WTC11 (cell line): ENCODE measurements around the gene AGO3. TPM values are rescaled to one million over a fixed set of nuclear protein-coding genes. Genes with fewer than 3 reads are reported as not detected.

ENCODE experiments used
- ATAC-seq: fragments of 200-7000 bp; cut with Tn5 transposase; 2 replicates; pipeline ENCODE4 v1.10.0; 2021; ENCODE audit warnings: mild to moderate bottlenecking, moderate library complexity
- CTCF ChIA-PET: fragments of 300-600 bp; sonication (Branson Sonifier 250); formaldehyde crosslinking; loops from one replicate; lab custom pipeline; 2021; ENCODE audit warnings: antibody characterized with exemption; lab: Charles Lee
- POLR2A ChIA-PET: fragments of 350-600 bp; sonication (Branson Sonifier 250); formaldehyde crosslinking; loops from one replicate; lab custom pipeline; 2021; ENCODE audit warnings: antibody characterized with exemption; lab: Charles Lee
- DNase-seq: peaks from one replicate; pipeline ENCODE4 v3.0.0; 2021; ENCODE audit warnings: low spot score
- H3K27ac Mint-ChIP-seq: 2 replicates; pipeline ENCODE4 v1.8.0; 2021; ENCODE audit warnings: mixed read lengths
- H3K27me3 Mint-ChIP-seq: 2 replicates; pipeline ENCODE4 v1.8.0; 2021; ENCODE audit warnings: low read depth, mild to moderate bottlenecking, moderate library complexity, mixed read lengths
- H3K36me3 Mint-ChIP-seq: 2 replicates; pipeline ENCODE4 v1.8.0; 2021; ENCODE audit warnings: mixed read lengths
- H3K4me1 Mint-ChIP-seq: 2 replicates; pipeline ENCODE4 v1.8.0; 2022; ENCODE audit warnings: mixed read lengths
- H3K4me3 Mint-ChIP-seq: 2 replicates; pipeline ENCODE4 v1.8.0; 2021; ENCODE audit warnings: mild to moderate bottlenecking, moderate library complexity, mixed read lengths
- H3K9me3 Mint-ChIP-seq: 2 replicates; pipeline ENCODE4 v1.8.0; 2021; ENCODE audit warnings: mixed read lengths
- CDX4 ChIP-seq: fragments of 250-450 bp; sonication (Bioruptor Pico); IDR thresholded peaks from 2 replicates; pipeline ENCODE4 v1.9.0; 2021; ENCODE audit warnings: moderate library complexity, mild to moderate bottlenecking, inconsistent platforms, borderline replicate concordance
- CREM ChIP-seq: sonication (generic); formaldehyde crosslinking; IDR thresholded peaks from 2 replicates; pipeline ENCODE4 v1.8.1; 2022; ENCODE audit warnings: mild to moderate bottlenecking, missing genetic modification reagents, moderate library complexity
- E2F1 ChIP-seq: sonication (generic); formaldehyde crosslinking; IDR thresholded peaks from 2 replicates; pipeline ENCODE4 v1.8.0; 2022; ENCODE audit warnings: mild to moderate bottlenecking, missing genetic modification reagents
- E2F4 ChIP-seq: sonication (generic); formaldehyde crosslinking; IDR thresholded peaks from 2 replicates; pipeline ENCODE4 v1.8.1; 2022; ENCODE audit warnings: low read depth, mild to moderate bottlenecking, moderate library complexity, missing genetic modification reagents, borderline replicate concordance
- ESRRA ChIP-seq: sonication (generic); formaldehyde crosslinking; IDR thresholded peaks from 2 replicates; pipeline ENCODE4 v1.8.1; 2022; ENCODE audit warnings: mild to moderate bottlenecking, missing genetic modification reagents, borderline replicate concordance
- ETV6 ChIP-seq: sonication (generic); formaldehyde crosslinking; IDR thresholded peaks from 2 replicates; pipeline ENCODE4 v1.8.1; 2022; ENCODE audit warnings: mild to moderate bottlenecking, missing genetic modification reagents
- FOXJ3 ChIP-seq: sonication (generic); formaldehyde crosslinking; IDR thresholded peaks from 2 replicates; pipeline ENCODE4 v1.9.0; 2021; ENCODE audit warnings: missing genetic modification reagents, mild to moderate bottlenecking, borderline replicate concordance
- GRHL2 ChIP-seq: fragments of 250-450 bp; sonication (Bioruptor Pico); IDR thresholded peaks from 2 replicates; pipeline ENCODE4 v1.8.0; 2022; ENCODE audit warnings: mild to moderate bottlenecking, moderate library complexity; ENCODE audit not compliant: insufficient replicate concordance, severe bottlenecking
- IRF2 ChIP-seq: sonication (generic); formaldehyde crosslinking; IDR thresholded peaks from 2 replicates; pipeline ENCODE4 v1.8.0; 2022; ENCODE audit warnings: low read depth, missing genetic modification reagents, borderline replicate concordance
- JAZF1 ChIP-seq: fragments of 250-450 bp; sonication (Bioruptor Pico); IDR thresholded peaks from 2 replicates; pipeline ENCODE4 v1.9.0; 2021; ENCODE audit warnings: moderate library complexity, mild to moderate bottlenecking, inconsistent platforms
- MXD4 ChIP-seq: fragments of 250-450 bp; sonication (Bioruptor Pico); IDR thresholded peaks from 2 replicates; pipeline ENCODE4 v1.8.0; 2021; ENCODE audit warnings: mild to moderate bottlenecking, moderate library complexity, borderline replicate concordance
- MYBL2 ChIP-seq: sonication (generic); formaldehyde crosslinking; IDR thresholded peaks from 2 replicates; pipeline ENCODE4 v1.8.1; 2023; ENCODE audit warnings: mild to moderate bottlenecking, moderate library complexity, missing genetic modification reagents
- NFE2L1 ChIP-seq: sonication (generic); formaldehyde crosslinking; IDR thresholded peaks from 2 replicates; pipeline ENCODE4 v1.8.1; 2023; ENCODE audit warnings: missing genetic modification reagents
- OVOL2 ChIP-seq: fragments of 250-450 bp; sonication (Bioruptor Pico); IDR thresholded peaks from 2 replicates; pipeline ENCODE4 v1.9.0; 2021; ENCODE audit warnings: mild to moderate bottlenecking, borderline replicate concordance
- PRRX2 ChIP-seq: fragments of 250-450 bp; sonication (Bioruptor Pico); IDR thresholded peaks from 2 replicates; pipeline ENCODE4 v1.8.0; 2021; ENCODE audit warnings: mild to moderate bottlenecking
- SMAD3 ChIP-seq: sonication (generic); formaldehyde crosslinking; IDR thresholded peaks from 2 replicates; pipeline ENCODE4 v1.8.0; 2022; ENCODE audit warnings: missing genetic modification reagents, mild to moderate bottlenecking, borderline replicate concordance
- SMAD4 ChIP-seq: sonication (generic); formaldehyde crosslinking; IDR thresholded peaks from 2 replicates; pipeline ENCODE4 v1.8.0; 2022; ENCODE audit warnings: mild to moderate bottlenecking, missing genetic modification reagents
- USF2 ChIP-seq: sonication (generic); formaldehyde crosslinking; IDR thresholded peaks from 2 replicates; pipeline ENCODE4 v1.8.1; 2023; ENCODE audit warnings: mild to moderate bottlenecking, missing genetic modification reagents, moderate library complexity
- ZBTB43 ChIP-seq: sonication (generic); formaldehyde crosslinking; IDR thresholded peaks from 2 replicates; pipeline ENCODE4 v1.8.1; 2023; ENCODE audit warnings: mild to moderate bottlenecking, missing genetic modification reagents
- ZNF138 ChIP-seq: sonication (generic); formaldehyde crosslinking; conservative IDR thresholded peaks from 2 replicates; pipeline ENCODE4 v1.8.1; 2022; ENCODE audit warnings: mild to moderate bottlenecking, moderate library complexity, missing genetic modification reagents
- ZNF219 ChIP-seq: sonication (generic); formaldehyde crosslinking; IDR thresholded peaks from 2 replicates; pipeline ENCODE4 v1.8.0; 2023; ENCODE audit warnings: missing genetic modification reagents, mild to moderate bottlenecking, borderline replicate concordance
- ZNF232 ChIP-seq: sonication (generic); formaldehyde crosslinking; IDR thresholded peaks from 2 replicates; pipeline ENCODE4 v1.8.0; 2022; ENCODE audit warnings: mild to moderate bottlenecking, missing genetic modification reagents
- ZNF263 ChIP-seq: sonication (generic); formaldehyde crosslinking; IDR thresholded peaks from 2 replicates; pipeline ENCODE4 v1.8.1; 2022; ENCODE audit warnings: low read depth, mild to moderate bottlenecking, moderate library complexity, missing genetic modification reagents
- ZNF317 ChIP-seq: sonication (generic); formaldehyde crosslinking; IDR thresholded peaks from 2 replicates; pipeline ENCODE4 v1.8.1; 2023; ENCODE audit warnings: low read depth, mild to moderate bottlenecking, moderate library complexity, missing genetic modification reagents, borderline replicate concordance
- ZNF423 ChIP-seq: fragments of 250-450 bp; sonication (Bioruptor Pico); IDR thresholded peaks from 2 replicates; pipeline ENCODE4 v2.1.2; 2022; ENCODE audit warnings: mild to moderate bottlenecking, moderate library complexity
- ZNF425 ChIP-seq: fragments of 250-450 bp; sonication (Bioruptor Pico); conservative IDR thresholded peaks from 2 replicates; pipeline ENCODE4 v1.9.0; 2021; ENCODE audit warnings: mild to moderate bottlenecking
- ZNF671 ChIP-seq: fragments of 250-450 bp; sonication (Bioruptor Pico); IDR thresholded peaks from 2 replicates; pipeline ENCODE4 v1.8.0; 2021; ENCODE audit warnings: mild to moderate bottlenecking
- total RNA-seq: library from RNA; stranded (reverse); gene quantifications from 3 replicates; pipeline ENCODE4 v1.2.3, GENCODE V29; 2021

The AGO3 gene
- total RNA-seq, 1 experiment from 2014 or later = 26.8 TPM

GRCh38 chr1:35980090-35980489 is 49.2 kb downstream of the AGO3 start (continued):
- TF ChIP-seq E2F1 (no peak), OVOL2 (no peak), NFE2L1 (CRISPR knock-in tag) (no peak), ZNF219 (CRISPR knock-in tag) (no peak), ZNF317 (CRISPR knock-in tag) (no peak), ZNF138 (CRISPR knock-in tag) (no peak), ZNF671 (no peak), FOXJ3 (no peak), ESRRA (no peak), CREM (no peak), CDX4 (CRISPR knock-in tag) (no peak)

- CTCF ChIA-PET = no interaction called here
- H3K27me3 Mint-ChIP-seq = no peaks in the 10 kb centered on the region
- POLR2A ChIA-PET = no interaction called here
Observed at GRCh38 chr1:35988237-35988636, 57.3 kb downstream of the AGO3 start.

GRCh38 chr1:36006941-36007500 is 76.1 kb downstream of the AGO3 start:
- CTCF ChIA-PET = interaction anchor here (0.6 kb wide), 1 partner anchor 149 kb away, joined by 3 read pairs; no protein-coding TSS in a partner anchor
- Mint-ChIP-seq H3K27me3 (no peaks in the 10 kb centered on the region), H3K4me1 (no peaks in the 10 kb centered on the region), H3K27ac (no peak overlapping the region), H3K9me3 (no peaks in the 10 kb centered on the region), H3K36me3 (peaks cover 5% of the 10 kb centered on the region; the same call in 1 of the 2 replicates), H3K4me3 (no peak overlapping the region)
- TF ChIP-seq ETV6 (CRISPR knock-in tag) = no peak
- TF ChIP-seq SMAD3 (CRISPR knock-in tag) = no peak
- no peak for TF ChIP-seq ZNF138 (CRISPR knock-in tag)
- TF ChIP-seq PRRX2 (CRISPR knock-in tag) = no peak
- no peak for TF ChIP-seq E2F1
- no peak for TF ChIP-seq IRF2 (CRISPR knock-in tag)
- TF ChIP-seq GRHL2 (CRISPR knock-in tag) = no peak
- TF ChIP-seq ZNF425 (CRISPR knock-in tag) = no peak
- no peak for TF ChIP-seq ZBTB43 (CRISPR knock-in tag)
- TF ChIP-seq ZNF263 = no peak
- no peak for TF ChIP-seq USF2
- TF ChIP-seq SMAD4 (CRISPR knock-in tag) = no peak
- no peak for DNase-seq
- no peak for ATAC-seq
- POLR2A ChIA-PET = no interaction called here

More at GRCh38 chr1:35988237-35988636, 57.3 kb downstream of the AGO3 start:
- Mint-ChIP-seq H3K27ac (no peak overlapping the region), H3K9me3 (no peaks in the 10 kb centered on the region), H3K4me3 (no peak overlapping the region), H3K36me3 (peaks cover 3% of the 10 kb centered on the region), H3K4me1 (no peaks in the 10 kb centered on the region)
- no peak for ATAC-seq
- DNase-seq = no peak
- TF ChIP-seq JAZF1 (CRISPR knock-in tag) (no peak), ZNF317 (CRISPR knock-in tag) (no peak), E2F4 (CRISPR knock-in tag) (no peak), MYBL2 (CRISPR knock-in tag) (no peak), MXD4 (CRISPR knock-in tag) (no peak), ZNF423 (CRISPR knock-in tag) (no peak), PRRX2 (CRISPR knock-in tag) (no peak), ZNF232 (CRISPR knock-in tag) (no peak)
